ENCODE results near the gene GAS7.

The GAS7 gene

DNA sequence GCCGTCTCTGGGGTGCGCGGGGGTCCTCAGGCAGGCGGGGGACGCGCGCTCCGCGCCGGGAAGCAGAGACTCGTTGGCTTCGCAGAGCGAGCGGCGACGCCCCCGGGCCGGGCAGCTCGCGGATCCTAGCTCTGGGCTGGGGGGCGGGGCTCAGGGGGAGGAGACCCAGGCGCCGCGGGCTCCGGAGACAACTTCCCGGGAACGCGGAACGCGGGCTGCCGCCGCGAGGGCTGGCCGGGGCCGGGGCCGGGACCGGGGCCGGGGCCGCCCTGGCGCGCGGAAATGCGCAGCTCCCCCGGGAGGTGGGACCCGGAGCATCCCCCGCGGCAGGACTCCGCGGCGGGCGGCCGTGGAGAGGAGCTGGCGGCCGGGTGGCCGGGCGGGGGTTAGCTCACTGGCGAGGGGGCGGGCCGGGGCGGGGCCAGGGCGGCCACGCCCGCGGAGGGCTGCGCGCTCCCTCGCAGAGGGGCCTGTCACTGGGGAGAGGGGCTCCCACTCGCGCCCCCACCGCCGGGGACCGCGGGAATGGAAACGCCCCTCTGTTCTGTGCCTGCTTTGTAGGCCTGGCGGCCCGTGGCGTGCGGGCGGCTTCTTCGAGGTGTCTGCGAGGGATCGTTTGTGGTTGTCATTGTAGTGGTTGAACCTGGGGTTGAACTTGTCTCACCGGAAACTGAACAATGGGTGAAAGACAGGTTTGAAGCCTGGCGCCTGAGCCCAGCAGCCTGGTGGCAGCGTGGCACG, at the start of gene GAS7:
Gene GAS7, minus strand, starts transcription at position 98 of the 741 bp plus-strand sequence.
- peak; percentile 89 for DNase-seq

DNA sequence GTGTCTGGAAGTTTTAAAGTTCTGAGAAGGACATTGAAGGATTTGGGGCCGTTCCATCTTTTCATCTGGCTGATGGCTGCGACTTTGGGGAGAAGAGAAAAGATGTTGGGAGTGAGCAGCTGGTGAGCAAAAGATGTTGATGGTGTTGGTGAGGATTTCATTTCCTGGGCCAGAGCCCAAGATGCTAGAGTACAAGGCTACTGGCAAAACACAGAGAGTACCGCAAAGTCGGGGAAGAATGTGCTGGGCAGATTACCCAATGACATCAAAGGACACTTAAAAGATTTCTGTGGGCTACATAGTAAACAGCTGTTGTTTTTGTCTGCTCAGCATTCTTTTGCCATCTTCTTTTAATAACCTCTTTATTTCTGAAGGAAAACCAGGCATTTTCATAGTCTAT, 49.4 kb upstream of the GAS7 start:
- no peak for DNase-seq

- DNase-seq, result peak; percentile 50
Measured at GRCh38 chr17:10243883-10244844, 45.8 kb upstream of the GAS7 start.

DNA sequence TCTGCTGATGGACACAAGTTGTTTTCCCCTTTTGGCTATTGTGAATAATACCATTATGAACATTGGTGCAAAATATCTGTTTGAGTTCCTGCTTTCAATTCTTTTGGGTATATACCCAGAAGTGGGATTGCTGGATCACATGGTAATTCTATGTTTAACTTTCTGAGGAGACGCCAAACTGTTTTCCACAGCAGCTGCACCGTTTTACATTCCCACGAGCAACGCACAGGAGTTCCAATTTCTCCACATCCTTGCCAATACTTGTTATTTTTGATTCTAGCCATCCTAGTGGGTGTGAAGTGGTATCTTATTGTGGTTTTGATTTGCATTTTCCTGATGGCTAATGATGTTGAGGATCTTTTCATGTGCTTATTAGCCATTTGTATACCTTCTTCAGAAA, 43.4 kb upstream of the GAS7 start:
- no peak for DNase-seq

DNA sequence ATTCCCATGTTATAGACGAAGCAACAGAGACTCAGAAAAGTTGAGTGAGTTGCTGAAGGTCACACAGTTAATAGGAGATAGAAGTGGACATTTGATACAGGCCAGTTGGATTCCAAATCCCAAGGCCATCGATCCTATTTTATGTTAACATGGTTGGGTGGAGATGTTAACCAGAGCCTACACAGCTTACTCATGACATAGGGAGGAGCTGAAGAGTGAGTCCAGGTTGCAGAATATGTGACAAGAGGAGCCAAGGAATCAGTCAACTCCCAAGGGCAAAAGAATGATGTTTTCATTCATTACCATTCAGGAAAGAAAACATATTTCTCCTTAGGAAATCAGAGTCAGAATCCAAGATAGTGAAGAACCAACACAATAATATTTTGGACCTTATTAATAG, 40.3 kb upstream of the GAS7 start:
- DNase-seq, result no peak

GRCh38 chr17:10234033-10234432, 35.6 kb upstream of the GAS7 start:
- no peak for DNase-seq

- DNase-seq, result no peak
Measured at GRCh38 chr17:10233161-10233560, 34.8 kb upstream of the GAS7 start.

GRCh38 chr17:10229181-10229580, 30.8 kb upstream of the GAS7 start:
- no peak for DNase-seq

DNA sequence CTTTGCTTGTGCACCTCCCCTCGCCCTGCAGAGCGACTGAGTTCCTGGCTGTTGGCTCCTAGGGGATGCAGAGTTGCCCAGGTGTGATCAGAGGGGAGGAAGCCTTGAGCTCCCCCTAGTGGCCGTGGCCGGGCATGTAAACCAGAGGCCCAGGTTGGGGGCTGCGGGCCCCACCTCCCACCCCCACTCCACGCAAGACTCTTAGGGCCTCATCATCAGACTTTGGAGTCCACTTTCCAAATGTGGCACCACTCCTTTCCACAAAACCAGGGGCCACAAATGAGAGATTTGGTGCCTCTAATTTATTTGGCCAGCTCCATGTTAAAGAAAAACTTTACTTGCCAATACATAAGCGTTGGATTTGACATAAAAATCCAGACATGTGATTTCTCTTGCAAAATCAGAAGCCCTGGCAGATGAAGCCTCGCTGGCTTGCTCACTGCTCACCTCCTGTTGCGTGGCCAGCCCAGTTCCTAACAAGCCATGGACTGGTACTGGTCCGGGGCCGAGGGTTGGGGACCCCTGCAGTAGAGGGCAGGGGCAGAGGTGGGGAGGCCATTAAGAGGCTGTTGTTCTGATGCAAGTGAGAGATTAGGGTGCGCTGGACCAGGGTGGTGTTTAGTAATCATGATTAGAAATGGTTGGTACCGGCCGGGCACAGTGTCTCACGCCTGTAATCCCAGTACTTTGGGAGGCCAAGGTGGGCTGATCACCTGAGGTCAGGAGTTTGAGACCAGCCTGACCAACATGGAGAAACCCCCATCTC, 28.7 kb upstream of the GAS7 start:
- DNase-seq, result no peak

- DNase-seq, result no peak
Measured at GRCh38 chr17:10224582-10225195, 26.3 kb upstream of the GAS7 start.

DNA sequence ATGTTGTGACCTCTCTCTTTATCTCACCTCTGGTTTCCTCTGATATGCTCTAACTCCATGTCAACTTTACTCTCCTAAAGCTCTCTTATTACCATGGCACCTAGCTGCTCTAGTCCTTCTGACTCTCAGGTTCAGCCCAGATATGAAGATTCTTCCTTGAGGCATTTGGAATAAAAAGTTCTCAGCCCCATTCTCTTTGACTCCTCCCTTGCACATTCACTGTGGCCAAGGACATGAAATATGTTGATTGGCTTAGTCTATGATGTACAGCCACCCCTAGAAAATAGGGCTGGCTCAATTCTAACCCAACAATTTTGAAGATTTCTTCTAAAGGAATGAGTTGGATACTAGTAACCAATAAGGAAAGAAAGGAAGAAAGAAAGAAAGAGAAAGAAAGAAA, 20.8 kb upstream of the GAS7 start:
- DNase-seq, result no peak

GRCh38 chr17:10217916-10218315, 19.5 kb upstream of the GAS7 start:
- no peak for DNase-seq

DNA sequence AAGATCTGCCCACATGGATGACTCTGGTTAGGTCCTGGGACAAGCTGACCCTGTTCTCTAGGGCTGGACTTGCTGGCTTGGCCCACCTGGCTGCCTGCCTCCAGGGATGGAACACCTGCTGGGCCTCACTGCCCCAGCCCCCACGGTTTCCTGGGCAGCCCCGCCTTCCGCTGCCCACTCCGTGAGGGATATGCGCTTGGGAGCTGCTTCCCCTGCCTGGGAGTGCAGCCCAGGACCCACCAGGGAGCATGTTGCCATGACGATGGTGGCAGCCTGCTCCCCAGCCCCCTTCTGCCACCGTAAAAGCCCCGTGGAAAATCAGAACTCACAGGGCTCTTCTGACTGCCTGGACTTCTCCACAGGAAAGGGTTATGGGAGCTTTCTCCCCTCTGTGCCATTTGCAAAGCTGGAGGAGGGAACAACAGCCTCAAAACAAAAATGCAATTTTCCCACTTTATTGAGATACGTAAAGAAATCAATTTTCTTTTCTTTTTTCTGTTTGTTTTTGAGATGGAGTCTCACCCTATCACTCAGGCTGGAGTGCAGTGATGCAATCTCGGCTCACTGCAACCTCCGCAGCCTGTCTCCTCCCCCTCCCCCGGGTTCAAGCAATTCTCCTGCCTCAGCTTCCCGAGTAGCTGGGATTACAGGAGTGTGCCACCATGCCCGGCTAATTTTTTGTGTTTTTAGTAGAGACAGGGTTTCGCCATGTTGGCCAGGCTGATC, 18.0 kb upstream of the GAS7 start:
- DNase-seq, result no peak

DNA sequence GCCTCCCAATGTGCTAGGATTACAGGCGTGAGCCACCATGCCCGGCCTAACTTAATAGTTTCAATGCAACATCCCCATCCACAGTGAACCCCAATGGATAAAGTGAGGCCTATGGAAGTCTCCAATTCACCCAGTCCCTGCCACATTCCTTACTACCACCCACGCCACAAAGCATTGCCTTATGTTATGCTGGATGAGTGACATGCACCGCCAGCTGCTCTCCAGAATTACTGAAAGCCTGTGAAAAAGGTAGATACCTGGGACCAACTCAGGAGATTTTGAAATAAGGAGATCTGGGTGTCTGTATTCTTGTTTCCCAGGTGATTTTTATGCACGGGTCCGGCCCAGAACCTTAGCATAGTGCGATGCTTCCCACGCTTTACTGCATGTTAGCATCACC, 16.9 kb upstream of the GAS7 start:
- DNase-seq, result no peak

- no peak for DNase-seq
Measured at GRCh38 chr17:10211666-10212065, 13.3 kb upstream of the GAS7 start.

DNA sequence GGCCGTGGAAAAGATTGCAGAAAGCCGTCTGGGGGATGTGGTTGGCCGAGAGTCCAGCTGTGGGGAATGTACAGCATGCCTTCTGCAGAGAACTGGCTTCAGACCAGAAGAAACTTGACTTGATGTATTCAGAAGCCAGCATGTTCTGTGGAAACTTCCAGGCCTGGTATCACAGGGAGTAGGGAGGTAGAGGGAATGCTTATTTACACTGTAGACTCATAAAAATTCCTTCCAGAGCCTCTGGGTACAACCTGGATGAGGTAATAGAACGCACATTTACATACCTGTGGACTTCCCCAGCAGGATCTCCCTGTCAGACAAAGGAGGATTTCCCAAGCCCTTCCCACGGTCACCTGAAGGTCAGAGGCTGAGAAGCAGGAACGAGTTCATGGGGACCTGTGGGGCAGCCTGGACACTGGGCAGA, 11.8 kb upstream of the GAS7 start:
- peak; percentile 57 for DNase-seq

GRCh38 chr17:10208604-10209193, 10.3 kb upstream of the GAS7 start:
- DNase-seq, result no peak

DNA sequence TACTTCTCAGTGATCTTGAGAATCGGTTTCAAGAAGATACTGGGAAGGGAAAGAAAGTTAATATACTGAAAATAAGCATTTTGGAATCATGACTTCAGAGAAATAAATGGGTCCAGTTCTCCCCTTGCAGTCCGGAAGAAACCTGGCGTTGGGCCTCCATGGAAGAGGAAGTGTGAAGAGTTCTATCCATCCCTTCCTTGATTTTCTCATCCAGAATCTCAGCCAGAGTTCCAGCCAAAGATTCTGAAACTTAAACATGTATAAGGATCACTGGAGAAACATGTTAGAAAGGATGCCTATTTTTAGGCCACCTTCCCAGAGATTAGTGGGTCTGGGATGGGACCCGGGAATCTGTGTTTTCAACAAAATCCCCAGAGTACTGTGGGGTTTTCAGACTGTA, 8.7 kb upstream of the GAS7 start:
- DNase-seq, result no peak

GRCh38 chr17:10205549-10206185, 7.3 kb upstream of the GAS7 start:
- no peak for DNase-seq

DNA sequence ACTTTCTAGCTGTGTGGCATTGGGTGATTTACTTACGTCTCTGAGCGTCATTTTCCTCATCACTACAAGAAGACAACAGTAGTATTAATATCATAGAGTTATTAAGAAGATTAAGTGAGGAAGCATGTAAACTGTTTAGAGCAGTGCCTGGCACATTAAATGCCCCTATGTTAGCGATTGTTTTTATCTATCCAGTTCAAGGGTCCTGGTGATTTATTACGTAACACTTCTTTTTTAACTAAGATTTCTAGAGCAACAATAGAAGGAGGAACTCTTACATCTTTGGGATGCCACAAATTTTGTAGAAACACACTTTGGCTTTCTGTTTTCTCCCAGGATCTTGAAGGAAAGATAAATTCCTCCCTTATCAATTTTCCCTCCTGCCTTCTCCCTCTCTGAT, 3.3 kb upstream of the GAS7 start:
- DNase-seq, result no peak

DNA sequence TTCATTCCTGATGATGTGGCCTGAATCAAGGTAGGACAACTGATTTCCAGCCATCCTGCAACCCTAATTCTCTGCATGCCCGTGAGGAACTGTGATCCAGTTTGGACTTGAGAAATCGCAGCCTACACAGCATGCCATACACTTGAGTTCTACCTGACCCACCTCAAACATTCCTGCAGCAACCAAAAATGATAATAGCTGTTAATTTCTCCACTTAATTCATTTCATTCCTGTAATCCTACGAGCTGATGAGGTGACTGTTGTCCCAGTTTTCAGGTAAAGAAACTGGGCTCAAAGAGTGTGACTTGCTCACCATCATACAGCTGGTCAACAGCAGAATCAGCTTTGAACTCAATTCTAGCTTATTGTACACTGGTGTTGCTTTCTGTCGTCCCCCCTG, 2.2 kb upstream of the GAS7 start:
- no peak for DNase-seq

Measured in left hindlimb (tissue), 1 donor.